ENCODE measurements around the gene FAM53C.

FAM53C gene

GRCh38 chr5:138391859-138392386 lies 53.9 kb downstream of the FAM53C start:
- no peak for DNase-seq (ENCODE audit: low read depth in 2 of 2)

Measured in stimulated activated CD8-positive, alpha-beta memory T cell treated with anti-CD3 and anti-CD28 coated beads, Interleukin-15, amount 100 ng/mL, for 48 hours (primary cell).